Left ventricle myocardium superior (tissue), 1 donor: ENCODE results near the gene CRYBG1. TPM values are rescaled to one million over a fixed set of nuclear protein-coding genes. Genes with fewer than 3 reads are reported as not detected.

Experiments used
- ATAC-seq: fragments of 200-7000 bp; cut with Tn5 transposase; one replicate; pipeline ENCODE4 v1.9.1; 2020; ENCODE audit warnings: mild to moderate bottlenecking, moderate library complexity
- DNase-seq: peaks from one replicate; pipeline ENCODE4 v3.0.0-alpha.2; 2020
- intact Hi-C: fragments of 100-400 bp; cut with micrococcal nuclease; formaldehyde crosslinking; loops from one replicate; pipeline ENCODE4 v1.11.0; 2022
- total RNA-seq: library from RNA; stranded (reverse); fragmentation: NEBNext Ultra II Directional; extraction: Animal tissue kit (Norgen Biotek cat#: 25700); gene quantifications from one replicate; pipeline ENCODE4 v1.2.1, GENCODE V29; 2021
- donor health status: DM: no; HTN: yes; CAD: no; lungs with severe emphysema.

The CRYBG1 gene
- total RNA-seq, 1 donor from 2014 or later: 2.0 TPM

GRCh38 chr6:106417572-106418147, 57.1 kb downstream of the CRYBG1 start:
- ATAC-seq: no peak
- no peak for DNase-seq
- intact Hi-C loops: no loop called here

GRCh38 chr6:106419900-106420613, 59.5 kb downstream of the CRYBG1 start:
- intact Hi-C loops: no loop called here
- ATAC-seq (no peak), DNase-seq (no peak)

GRCh38 chr6:106421496-106421895, 61.0 kb downstream of the CRYBG1 start:
- ATAC-seq (no peak), DNase-seq (no peak)
- intact Hi-C loops: no loop called here

GRCh38 chr6:106422534-106422933, 62.0 kb downstream of the CRYBG1 start:
- ATAC-seq (no peak), DNase-seq (no peak)
- intact Hi-C loops: no loop called here

GRCh38 chr6:106425382-106425781, 64.9 kb downstream of the CRYBG1 start:
- intact Hi-C loops: no loop called here
- no peak for ATAC-seq
- DNase-seq: no peak

GRCh38 chr6:106426250-106426970, 65.9 kb downstream of the CRYBG1 start:
- ATAC-seq (no peak), DNase-seq (no peak)
- intact Hi-C loops: no loop called here

- intact Hi-C loops: no loop called here
- DNase-seq (no peak), ATAC-seq (no peak)
Measured at GRCh38 chr6:106430466-106430865, 69.9 kb downstream of the CRYBG1 start.

- intact Hi-C loops: no loop called here
- DNase-seq (no peak), ATAC-seq (no peak)
Measured at GRCh38 chr6:106431405-106431804, 70.9 kb downstream of the CRYBG1 start.

GRCh38 chr6:106431972-106432371, 71.5 kb downstream of the CRYBG1 start:
- intact Hi-C loops: no loop called here
- DNase-seq (no peak), ATAC-seq (no peak)

- DNase-seq: no peak
- no peak for ATAC-seq
- intact Hi-C loops: no loop called here
Measured at GRCh38 chr6:106434530-106434929, 74.0 kb downstream of the CRYBG1 start.

- DNase-seq (no peak), ATAC-seq (no peak)
- intact Hi-C loops: no loop called here
Measured at GRCh38 chr6:106439459-106439858, 78.9 kb downstream of the CRYBG1 start.

GRCh38 chr6:106440546-106440945, 80.0 kb downstream of the CRYBG1 start:
- intact Hi-C loops: loop anchor here (10.0 kb wide), 1 partner anchor 534 kb away; the partner anchor contains the start of gene CD24
- DNase-seq (no peak), ATAC-seq (no peak)

GRCh38 chr6:106442395-106442794, 81.9 kb downstream of the CRYBG1 start:
- ATAC-seq (no peak), DNase-seq (no peak)
- intact Hi-C loops: loop anchor here (10.0 kb wide), 1 partner anchor 532 kb away; the partner anchor contains the start of gene CD24

GRCh38 chr6:106444777-106445507, 84.4 kb downstream of the CRYBG1 start:
- intact Hi-C loops: loop anchor here (10.0 kb wide), 1 partner anchor 530 kb away; the partner anchor contains the start of gene CD24

GRCh38 chr6:106445508-106445878, 85.0 kb downstream of the CRYBG1 start:
- intact Hi-C loops: loop anchor here (10.0 kb wide), 1 partner anchor 529 kb away; the partner anchor contains the start of gene CD24
- no peak for DNase-seq
- ATAC-seq: no peak

More at GRCh38 chr6:106444777-106445507, 84.4 kb downstream of the CRYBG1 start:
- ATAC-seq (peak; percentile 68), DNase-seq (no peak)

GRCh38 chr6:106446287-106446885, 85.9 kb downstream of the CRYBG1 start:
- intact Hi-C loops: loop anchor here (2.0 to 10.0 kb wide), 2 partner anchors 118 to 528 kb away; partner anchors contain the start of gene CD24
- DNase-seq (no peak), ATAC-seq (peak; percentile 26)

- intact Hi-C loops: loop anchor here (2.0 to 10.0 kb wide), 2 partner anchors 118 to 528 kb away; partner anchors contain the start of gene CD24
- ATAC-seq (no peak), DNase-seq (no peak)
Measured at GRCh38 chr6:106446983-106447382, 86.5 kb downstream of the CRYBG1 start.

- intact Hi-C loops: loop anchor here (2.0 to 10.0 kb wide), 2 partner anchors 117 to 527 kb away; partner anchors contain the start of gene CD24
Measured at GRCh38 chr6:106448000-106448426, 87.5 kb downstream of the CRYBG1 start.

GRCh38 chr6:106450653-106451052, 90.1 kb downstream of the CRYBG1 start:
- ATAC-seq (no peak), DNase-seq (no peak)
- intact Hi-C loops: no loop called here

More at GRCh38 chr6:106448000-106448426, 87.5 kb downstream of the CRYBG1 start:
- ATAC-seq: peak; percentile 76
- peak; percentile 38 for DNase-seq
